Hypothalamus (tissue), 51 donors: ENCODE results near the gene IGSF6.
"Not testable (repeated sequence)": the region's sequence is repeated elsewhere in the genome, so short reads cannot be mapped to it uniquely, and the experiment has no call there.

Experiments
- DNase-seq, 51 donors: peaks; one replicate each; lab custom pipeline; 2025; lab: John Stamatoyannopoulos, UW

Gene IGSF6

GRCh38 chr16:21605848-21606247 lies 46.6 kb downstream of the IGSF6 start:
- DNase-seq: not testable (repeated sequence)

DNA sequence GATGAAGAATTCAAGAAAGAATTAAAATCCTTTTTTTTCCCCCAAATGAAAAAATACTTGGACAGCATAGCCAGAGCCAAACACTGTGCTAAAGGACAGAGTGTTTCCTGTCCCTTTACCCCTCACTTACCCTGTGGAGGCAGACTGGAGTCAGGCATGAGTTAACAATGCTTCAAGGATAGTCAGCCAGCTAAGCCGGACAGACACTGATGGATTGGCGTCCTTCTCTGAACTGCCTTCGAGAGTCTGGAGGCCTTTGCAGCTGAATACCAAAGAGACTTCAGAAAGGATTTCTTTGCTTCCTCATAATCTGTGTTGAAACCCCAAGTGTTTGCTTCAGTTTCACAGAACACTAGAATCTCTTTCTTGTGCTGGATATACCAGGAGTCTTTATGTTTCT lies 48.5 kb downstream of the IGSF6 start:
- DNase-seq: peak in 3 of 51 donors; percentile 9 to 14 (median 12)

DNA sequence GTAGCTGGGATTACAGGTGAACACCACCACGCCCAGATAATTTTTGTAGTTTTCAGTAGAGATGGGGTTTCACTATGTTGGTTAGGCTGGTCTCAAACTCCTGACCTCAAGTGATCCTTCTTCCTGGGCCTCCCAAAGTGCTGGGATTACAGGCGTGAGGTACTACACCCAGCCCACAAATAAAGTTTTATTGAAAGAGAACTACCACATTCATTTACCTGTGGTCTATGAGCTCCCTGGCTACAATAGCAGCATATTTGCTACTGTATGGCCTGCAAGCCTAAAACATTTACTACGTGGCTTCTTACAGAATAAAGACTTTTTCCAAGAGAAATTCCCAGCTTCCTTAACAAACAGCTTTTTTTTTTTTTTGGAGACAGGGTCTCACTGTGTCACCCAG lies 49.6 kb downstream of the IGSF6 start:
- no peak for DNase-seq

- peak in 10 of 51 donors; percentile 18 to 54 (median 40) for DNase-seq
Measured at GRCh38 chr16:21600031-21600773, 52.2 kb downstream of the IGSF6 start.

- peak; percentile 27 to 98 (median 91) for DNase-seq
Measured at GRCh38 chr16:21599122-21600030, 53.0 kb downstream of the IGSF6 start, which contains the start of gene METTL9. TSS of gene METTL9 (plus strand) at chr16:21599577. CDS start at chr16:21599734, 157 bp downstream.

- peak in 9 of 51 donors; percentile 35 to 74 (median 51) for DNase-seq
Measured at GRCh38 chr16:21598701-21599121, 53.7 kb downstream of the IGSF6 start.

DNA sequence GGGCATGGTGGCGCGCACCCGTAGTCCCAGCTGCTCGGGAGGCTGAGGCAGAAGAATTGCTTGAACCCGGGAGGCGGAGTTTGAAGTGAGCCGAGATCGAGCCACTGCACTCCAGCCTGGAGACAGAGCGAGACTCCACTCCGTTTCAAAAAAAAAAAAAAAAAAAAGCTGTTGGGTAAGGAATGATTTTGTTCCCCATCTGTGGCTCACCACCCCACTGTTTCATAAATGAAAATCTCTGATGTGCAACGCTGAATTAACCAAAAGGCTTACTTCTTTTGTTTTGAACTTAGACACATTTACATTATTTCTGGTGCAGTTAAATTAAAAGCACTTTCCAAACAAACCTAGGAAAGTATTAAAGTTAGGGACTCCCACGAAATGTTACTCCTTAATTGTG lies 54.2 kb downstream of the IGSF6 start:
- no peak for DNase-seq

GRCh38 chr16:21597561-21598030 lies 54.8 kb downstream of the IGSF6 start:
- no peak for DNase-seq

DNA sequence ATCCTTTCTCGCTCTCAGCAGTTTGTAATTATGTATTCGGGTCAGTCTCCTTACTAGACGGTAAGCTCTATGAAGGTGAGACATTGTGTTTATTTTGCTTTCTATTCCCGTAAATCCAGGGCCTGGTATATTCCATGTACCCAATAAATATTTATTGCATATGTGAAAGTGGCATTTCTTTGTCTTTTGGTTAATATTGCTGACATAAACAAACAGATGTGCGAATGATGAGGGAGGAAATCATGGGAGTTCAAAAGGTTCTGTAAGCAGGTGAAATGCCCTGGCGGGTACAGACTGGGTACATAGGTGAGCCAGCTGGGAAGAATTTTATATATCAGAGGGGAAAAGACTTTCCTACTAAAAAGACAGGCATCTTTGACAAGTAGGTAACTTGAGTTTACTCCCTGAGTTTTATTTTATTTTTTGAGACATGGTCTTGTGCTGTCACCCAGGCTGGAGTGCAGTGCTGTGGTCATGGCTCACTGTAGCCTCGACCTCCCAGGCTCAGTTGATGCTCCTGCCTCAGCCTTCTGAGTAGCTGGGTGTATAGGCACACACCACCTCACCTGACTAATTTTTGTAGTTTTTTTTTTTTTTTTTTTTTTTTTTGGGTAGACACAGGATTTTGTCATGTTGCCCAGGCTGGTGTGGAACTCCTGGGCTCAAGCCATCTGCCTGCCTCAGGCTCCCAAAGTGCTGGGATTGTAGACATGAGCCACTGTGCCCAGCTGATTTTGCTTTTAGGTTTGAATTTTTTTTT lies 58.7 kb downstream of the IGSF6 start:
- no peak for DNase-seq

DNA sequence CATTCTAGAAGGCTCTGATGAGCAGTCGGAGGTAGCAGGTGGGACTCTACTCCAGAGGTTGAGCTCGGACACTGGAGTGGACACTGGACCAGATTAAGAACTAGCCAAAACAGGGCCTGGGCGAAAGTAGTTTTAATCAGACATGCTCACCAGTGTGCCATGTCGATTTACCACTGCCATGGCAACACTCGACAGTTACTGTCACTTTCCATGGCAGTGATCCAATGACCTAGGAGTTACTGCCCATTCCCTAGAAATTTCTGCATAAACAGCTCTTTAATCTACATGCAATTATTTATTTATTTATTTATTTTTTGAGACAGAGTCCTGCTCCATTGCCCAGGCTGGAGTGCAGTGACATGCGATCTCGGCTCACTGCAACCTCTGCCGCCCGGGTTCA lies 60.2 kb downstream of the IGSF6 start:
- DNase-seq: no peak

GRCh38 chr16:21590796-21591195 lies 61.6 kb downstream of the IGSF6 start:
- no peak for DNase-seq

GRCh38 chr16:21590287-21590686 lies 62.1 kb downstream of the IGSF6 start:
- DNase-seq: no peak

DNA sequence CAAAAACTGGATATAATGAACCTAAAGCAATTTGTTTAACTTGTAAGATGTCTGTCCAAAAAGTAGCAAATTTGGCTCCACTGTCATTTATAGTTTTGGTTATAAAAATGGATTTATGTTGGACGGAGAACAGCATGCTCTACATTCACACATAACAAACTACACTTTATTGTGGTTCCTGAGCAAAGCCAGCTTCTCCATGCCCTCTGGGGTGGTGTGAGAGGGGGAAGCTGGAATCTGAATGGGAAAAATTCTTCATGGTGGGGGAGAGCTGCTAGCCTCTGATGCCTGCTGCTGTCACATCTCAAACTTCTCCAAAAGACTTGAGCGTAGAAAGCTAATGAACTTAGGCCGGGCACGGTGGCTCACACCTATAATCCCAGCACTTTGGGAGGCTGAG lies 62.9 kb downstream of the IGSF6 start:
- DNase-seq: no peak
